ENCODE data around the gene PTCD2.

DNA sequence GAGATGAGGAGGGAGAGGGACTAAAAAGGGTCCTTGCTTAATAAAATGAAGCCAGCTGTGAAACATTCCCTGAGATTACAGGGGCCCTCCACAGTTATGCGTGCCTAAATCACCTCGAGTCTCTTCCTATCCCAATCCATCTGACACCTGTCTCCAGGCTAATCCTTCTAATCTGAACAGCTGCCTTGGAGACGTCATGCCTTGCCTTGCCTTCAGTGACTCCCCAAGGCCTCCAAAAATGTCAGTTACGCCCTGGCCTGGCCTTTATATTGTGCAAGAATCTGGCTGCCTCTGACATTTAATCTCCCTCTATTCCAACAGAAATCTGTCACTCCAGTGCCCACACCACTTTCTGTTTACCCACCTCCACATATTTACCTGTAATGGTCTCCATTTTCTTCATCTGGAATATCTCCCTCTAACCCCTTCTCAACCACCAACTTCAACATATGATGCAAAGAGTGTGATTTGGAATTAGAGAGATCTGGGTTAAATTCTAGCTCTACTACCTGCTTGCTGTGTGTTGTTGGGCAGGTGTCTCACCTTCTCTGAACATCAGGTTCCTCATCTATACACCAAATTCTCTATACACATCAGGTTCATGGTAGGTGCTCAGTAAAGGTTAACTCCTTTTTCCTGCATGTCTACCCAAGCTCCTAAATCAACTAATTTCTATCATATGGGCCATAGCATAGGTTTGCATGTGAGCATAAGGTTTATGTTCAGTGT, 57.9 kb downstream of the PTCD2 start:
- TF ChIP-seq, protein P1, sequence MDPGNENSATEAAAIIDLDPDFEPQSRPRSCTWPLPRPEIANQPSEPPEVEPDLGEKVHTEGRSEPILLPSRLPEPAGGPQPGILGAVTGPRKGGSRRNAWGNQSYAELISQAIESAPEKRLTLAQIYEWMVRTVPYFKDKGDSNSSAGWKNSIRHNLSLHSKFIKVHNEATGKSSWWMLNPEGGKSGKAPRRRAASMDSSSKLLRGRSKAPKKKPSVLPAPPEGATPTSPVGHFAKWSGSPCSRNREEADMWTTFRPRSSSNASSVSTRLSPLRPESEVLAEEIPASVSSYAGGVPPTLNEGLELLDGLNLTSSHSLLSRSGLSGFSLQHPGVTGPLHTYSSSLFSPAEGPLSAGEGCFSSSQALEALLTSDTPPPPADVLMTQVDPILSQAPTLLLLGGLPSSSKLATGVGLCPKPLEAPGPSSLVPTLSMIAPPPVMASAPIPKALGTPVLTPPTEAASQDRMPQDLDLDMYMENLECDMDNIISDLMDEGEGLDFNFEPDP (CRISPR knock-in tag; IDR thresholded peaks at IDR 0.05) = no peak
- TF ChIP-seq NR3C1 (CRISPR knock-in tag; IDR thresholded peaks at IDR 0.05) (no peak), TAF15 (IDR thresholded peaks at IDR 0.05; ENCODE audit: low read depth, low read length) (no peak), CBFA2T2 (conservative IDR thresholded peaks at IDR 0.05) (no peak), EZH2 (IDR thresholded peaks at IDR 0.05; ENCODE audit: borderline replicate concordance, low read depth, low read length) (no peak), TBP (optimal IDR thresholded peaks at IDR 0.05; ENCODE audit: low read depth, low read length) (no peak), POLR2A (conservative IDR thresholded peaks at IDR 0.05) (no peak), TAF1 (IDR thresholded peaks at IDR 0.05; ENCODE audit: control insufficient read depth, extremely low read depth, insufficient read depth, low read length, severe bottlenecking) (no peak), TARDBP (IDR thresholded peaks at IDR 0.05) (no peak), EP300 (IDR thresholded peaks at IDR 0.05; ENCODE audit: low read length) (no peak), POLR3A (IDR thresholded peaks at IDR 0.05; ENCODE audit: borderline replicate concordance, extremely low read depth, insufficient read depth, insufficient read length) (no peak)
- TF ChIP-seq, protein P2, sequence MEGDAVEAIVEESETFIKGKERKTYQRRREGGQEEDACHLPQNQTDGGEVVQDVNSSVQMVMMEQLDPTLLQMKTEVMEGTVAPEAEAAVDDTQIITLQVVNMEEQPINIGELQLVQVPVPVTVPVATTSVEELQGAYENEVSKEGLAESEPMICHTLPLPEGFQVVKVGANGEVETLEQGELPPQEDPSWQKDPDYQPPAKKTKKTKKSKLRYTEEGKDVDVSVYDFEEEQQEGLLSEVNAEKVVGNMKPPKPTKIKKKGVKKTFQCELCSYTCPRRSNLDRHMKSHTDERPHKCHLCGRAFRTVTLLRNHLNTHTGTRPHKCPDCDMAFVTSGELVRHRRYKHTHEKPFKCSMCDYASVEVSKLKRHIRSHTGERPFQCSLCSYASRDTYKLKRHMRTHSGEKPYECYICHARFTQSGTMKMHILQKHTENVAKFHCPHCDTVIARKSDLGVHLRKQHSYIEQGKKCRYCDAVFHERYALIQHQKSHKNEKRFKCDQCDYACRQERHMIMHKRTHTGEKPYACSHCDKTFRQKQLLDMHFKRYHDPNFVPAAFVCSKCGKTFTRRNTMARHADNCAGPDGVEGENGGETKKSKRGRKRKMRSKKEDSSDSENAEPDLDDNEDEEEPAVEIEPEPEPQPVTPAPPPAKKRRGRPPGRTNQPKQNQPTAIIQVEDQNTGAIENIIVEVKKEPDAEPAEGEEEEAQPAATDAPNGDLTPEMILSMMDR (IDR thresholded peaks at IDR 0.05 in 2 of 3, conservative IDR thresholded peaks at IDR 0.05 in 1 of 3; ENCODE audit: insufficient read depth in 2 of 3, low read depth in 1 of 3, low read length in 3 of 3) = no peak
- TF ChIP-seq, protein P3, sequence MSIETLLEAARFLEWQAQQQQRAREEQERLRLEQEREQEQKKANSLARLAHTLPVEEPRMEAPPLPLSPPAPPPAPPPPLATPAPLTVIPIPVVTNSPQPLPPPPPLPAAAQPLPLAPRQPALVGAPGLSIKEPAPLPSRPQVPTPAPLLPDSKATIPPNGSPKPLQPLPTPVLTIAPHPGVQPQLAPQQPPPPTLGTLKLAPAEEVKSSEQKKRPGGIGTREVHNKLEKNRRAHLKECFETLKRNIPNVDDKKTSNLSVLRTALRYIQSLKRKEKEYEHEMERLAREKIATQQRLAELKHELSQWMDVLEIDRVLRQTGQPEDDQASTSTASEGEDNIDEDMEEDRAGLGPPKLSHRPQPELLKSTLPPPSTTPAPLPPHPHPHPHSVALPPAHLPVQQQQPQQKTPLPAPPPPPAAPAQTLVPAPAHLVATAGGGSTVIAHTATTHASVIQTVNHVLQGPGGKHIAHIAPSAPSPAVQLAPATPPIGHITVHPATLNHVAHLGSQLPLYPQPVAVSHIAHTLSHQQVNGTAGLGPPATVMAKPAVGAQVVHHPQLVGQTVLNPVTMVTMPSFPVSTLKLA (conservative IDR thresholded peaks at IDR 0.05) = no peak
